AG04450 (cell line): ENCODE data around the gene EN1. TPM values are rescaled to one million over a fixed set of nuclear protein-coding genes. Genes with fewer than 3 reads are reported as not detected.

Experiments
- CTCF ChIA-PET: fragments of 300-600, 350-600 bp; formaldehyde crosslinking; extraction: SDS; loops from one replicate; lab custom pipeline; 2022; ENCODE audit warnings: antibody characterized with exemption, inconsistent platforms; lab: Charles Lee
- POLR2A ChIA-PET: fragments of 350-600 bp; formaldehyde crosslinking; extraction: SDS; loops from one replicate; lab custom pipeline; 2021; ENCODE audit warnings: antibody characterized with exemption, inconsistent platforms; lab: Yijun Ruan, JAX
- DNase-seq: peaks from one replicate; pipeline ENCODE4 v3.0.0-alpha.2; 2011; ENCODE audit warnings: low read depth, low spot score
- H3K27ac ChIP-seq: one replicate; pipeline ENCODE4 v1.5.1; 2012; ENCODE audit warnings: low read depth, low read length, control low read depth
- H3K27me3 ChIP-seq: one replicate; pipeline ENCODE4 v1.6.0; 2012; ENCODE audit warnings: low read length; ENCODE audit not compliant: control insufficient read depth, insufficient read depth
- H3K4me3 ChIP-seq: 2 replicates; pipeline ENCODE4 v1.5.1; 2011; ENCODE audit warnings: mild to moderate bottlenecking, low read depth, low read length, control low read depth
- H3K9me3 ChIP-seq: 2 replicates; pipeline ENCODE4 v1.5.1; 2012; ENCODE audit warnings: low read length; ENCODE audit not compliant: control insufficient read depth, insufficient read depth
- polyA plus RNA-seq: library from polyadenylated mRNA; depleted of rRNA; stranded (reverse); fragments of >200 nt; gene quantifications from 2 replicates; pipeline ENCODE4 v1.2.3, GENCODE V29; 2011
- TF ChIP-seq, protein P1 (sequence below): IDR thresholded peaks from 2 replicates; pipeline ENCODE4 v1.5.1; 2011; ENCODE audit warnings: low read depth, low read length, control low read depth, inconsistent platforms

The EN1 gene
- polyA plus RNA-seq, 1 experiment: not detected

DNA sequence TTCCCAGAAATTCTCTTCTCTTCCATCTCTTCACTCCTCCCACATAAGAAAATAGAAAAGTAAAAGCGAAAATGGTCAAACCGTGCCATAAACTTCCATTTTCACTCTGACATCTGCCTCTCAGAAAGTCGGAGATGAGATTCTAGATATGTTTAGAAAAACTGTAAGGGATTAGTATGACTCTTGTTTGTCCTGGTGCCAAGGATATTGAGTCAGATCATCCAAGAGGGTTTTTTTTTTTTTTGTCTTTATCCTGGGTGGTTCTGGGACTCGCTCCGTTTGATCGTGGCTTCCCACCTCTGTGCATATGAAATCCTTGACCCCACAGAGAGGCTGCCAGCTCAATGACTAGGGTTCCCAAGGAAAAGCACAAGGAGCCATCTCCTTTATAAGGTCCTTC is 17.3 kb downstream of the EN1 start:
- TF ChIP-seq, protein P1, sequence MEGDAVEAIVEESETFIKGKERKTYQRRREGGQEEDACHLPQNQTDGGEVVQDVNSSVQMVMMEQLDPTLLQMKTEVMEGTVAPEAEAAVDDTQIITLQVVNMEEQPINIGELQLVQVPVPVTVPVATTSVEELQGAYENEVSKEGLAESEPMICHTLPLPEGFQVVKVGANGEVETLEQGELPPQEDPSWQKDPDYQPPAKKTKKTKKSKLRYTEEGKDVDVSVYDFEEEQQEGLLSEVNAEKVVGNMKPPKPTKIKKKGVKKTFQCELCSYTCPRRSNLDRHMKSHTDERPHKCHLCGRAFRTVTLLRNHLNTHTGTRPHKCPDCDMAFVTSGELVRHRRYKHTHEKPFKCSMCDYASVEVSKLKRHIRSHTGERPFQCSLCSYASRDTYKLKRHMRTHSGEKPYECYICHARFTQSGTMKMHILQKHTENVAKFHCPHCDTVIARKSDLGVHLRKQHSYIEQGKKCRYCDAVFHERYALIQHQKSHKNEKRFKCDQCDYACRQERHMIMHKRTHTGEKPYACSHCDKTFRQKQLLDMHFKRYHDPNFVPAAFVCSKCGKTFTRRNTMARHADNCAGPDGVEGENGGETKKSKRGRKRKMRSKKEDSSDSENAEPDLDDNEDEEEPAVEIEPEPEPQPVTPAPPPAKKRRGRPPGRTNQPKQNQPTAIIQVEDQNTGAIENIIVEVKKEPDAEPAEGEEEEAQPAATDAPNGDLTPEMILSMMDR: no peak
- DNase-seq: no peak
- CTCF ChIA-PET: no interaction called here
- Histone ChIP-seq H3K27ac (no peak overlapping the region), H3K27me3 (peaks cover 44% of the 10 kb centered on the region), H3K4me3 (no peak overlapping the region), H3K9me3 (no peaks in the 10 kb centered on the region; the same call in 1 of the 2 replicates)
- POLR2A ChIA-PET: no interaction called here

DNA sequence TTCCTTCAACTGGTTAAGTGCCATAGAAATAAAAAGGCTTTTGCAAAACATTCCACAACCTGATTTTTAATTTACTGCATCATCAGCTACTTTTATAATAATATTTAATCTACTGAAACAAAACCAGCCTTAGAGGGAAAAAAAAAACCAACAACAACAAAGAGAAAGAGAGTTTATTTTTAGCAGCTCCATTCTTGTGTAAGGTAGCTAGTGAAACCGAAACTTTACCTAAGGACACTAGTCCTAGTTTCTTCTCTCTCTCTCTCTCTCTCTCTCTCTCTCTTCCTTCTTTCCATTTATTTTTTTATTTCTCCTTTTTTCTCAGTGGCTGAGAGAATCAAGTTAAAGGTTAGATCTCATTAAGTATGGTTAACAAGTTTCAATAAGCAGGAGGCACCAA is 21.4 kb downstream of the EN1 start:
- H3K4me3 ChIP-seq: no peak overlapping the region
- ChIA-PET POLR2A (no interaction called here), CTCF (no interaction called here)
- no peak for DNase-seq
- no peak overlapping the region for H3K27ac ChIP-seq
- H3K27me3 ChIP-seq: peaks cover 21% of the 10 kb centered on the region
- TF ChIP-seq, protein P1: no peak
- no peaks in the 10 kb centered on the region for H3K9me3 ChIP-seq

DNA sequence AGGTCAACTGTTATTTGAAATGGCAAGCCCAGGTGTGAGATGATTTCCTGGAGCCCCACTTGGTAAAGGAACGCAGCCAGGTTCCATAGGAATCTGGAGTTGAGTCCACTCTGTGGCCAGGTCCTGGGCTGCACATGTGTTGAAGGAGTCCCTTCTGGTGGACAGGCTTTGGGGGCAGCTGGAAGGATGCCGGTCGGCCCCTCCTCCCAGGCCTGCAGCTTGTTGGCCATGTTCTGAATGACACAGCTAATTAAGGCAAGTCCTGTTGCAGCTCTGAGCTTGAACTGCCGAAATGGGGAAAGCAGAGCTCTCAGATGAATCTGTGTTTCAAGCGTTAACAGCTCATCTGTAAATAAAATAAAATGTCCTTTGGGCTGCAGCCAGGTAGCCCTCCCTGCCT is 23.8 kb downstream of the EN1 start:
- Histone ChIP-seq H3K4me3 (no peak overlapping the region), H3K9me3 (no peaks in the 10 kb centered on the region), H3K27me3 (peaks cover 14% of the 10 kb centered on the region), H3K27ac (no peak overlapping the region)
- TF ChIP-seq, protein P1: no peak
- CTCF ChIA-PET: no interaction called here
- POLR2A ChIA-PET: no interaction called here
- DNase-seq: no peak

DNA sequence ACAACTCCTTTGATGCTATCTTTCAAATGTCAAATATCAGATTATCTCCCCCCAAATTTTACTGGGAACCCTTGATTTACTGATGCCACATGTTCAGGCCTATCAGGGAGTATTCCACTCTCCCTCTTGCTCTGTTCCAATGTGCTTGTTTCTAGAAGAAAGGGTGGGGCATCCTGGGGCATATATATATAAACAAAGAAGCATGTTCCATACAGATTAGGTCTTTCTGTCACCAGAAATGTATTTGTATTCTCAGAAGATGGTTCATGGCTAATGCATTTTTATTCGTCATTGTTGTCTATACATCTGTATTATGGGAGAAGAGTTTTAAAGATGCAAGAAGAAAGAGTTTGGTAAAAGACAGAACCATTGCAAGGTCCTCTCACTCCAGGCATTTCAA is 24.9 kb downstream of the EN1 start:
- no peak overlapping the region for H3K4me3 ChIP-seq
- CTCF ChIA-PET: no interaction called here
- H3K9me3 ChIP-seq: no peaks in the 10 kb centered on the region
- H3K27ac ChIP-seq: no peak overlapping the region
- POLR2A ChIA-PET: no interaction called here
- TF ChIP-seq, protein P1: no peak
- peaks cover 14% of the 10 kb centered on the region for H3K27me3 ChIP-seq
- no peak for DNase-seq

DNA sequence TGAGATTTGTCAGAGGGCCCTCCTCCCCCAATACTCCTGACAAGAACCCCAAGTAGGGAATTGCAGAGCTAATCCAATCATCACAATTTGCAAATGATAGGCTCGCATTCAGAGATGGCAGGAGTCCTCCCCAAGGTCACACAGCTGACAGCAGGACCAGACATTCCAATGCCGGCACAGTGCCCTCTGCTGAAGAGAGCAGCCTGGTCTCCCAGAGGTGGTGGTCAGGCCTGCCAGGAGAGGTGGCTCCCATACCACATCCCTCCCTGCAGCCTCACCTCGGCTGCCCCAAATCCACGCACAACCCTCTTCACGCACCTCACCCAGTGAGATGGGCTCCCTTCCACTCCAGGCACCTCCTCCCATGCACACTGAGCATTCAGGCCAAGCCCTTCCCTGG is 25.4 kb downstream of the EN1 start:
- no peak for DNase-seq
- POLR2A ChIA-PET: no interaction called here

More for the DNA sequence above, 25.4 kb downstream of the EN1 start:
- Histone ChIP-seq H3K27ac (no peak overlapping the region), H3K4me3 (no peak overlapping the region), H3K27me3 (peaks cover 14% of the 10 kb centered on the region), H3K9me3 (no peaks in the 10 kb centered on the region)
- TF ChIP-seq, protein P1: no peak
- CTCF ChIA-PET: no interaction called here
